Heart left ventricle (tissue), 16 donors: ENCODE measurements around the gene CD40. TPM values are rescaled to one million over a fixed set of nuclear protein-coding genes. Genes with fewer than 3 reads are reported as not detected.

ENCODE experiments used
- ATAC-seq, 4 donors: fragments of 200-7000 bp; cut with Tn5 transposase; one replicate each; pipeline ENCODE4 v1.9.1; 2020 to 2022; ENCODE audit warnings: moderate library complexity in 4 of 4, mild to moderate bottlenecking in 3 of 4, moderate number of reproducible peaks in 1 of 4
- DNase-seq, 5 donors: peaks; one replicate each; pipeline ENCODE4 v3.0.0-alpha.2; 2020
- H3K27ac ChIP-seq, 12 donors: fragments of 200-600 bp; sonication (generic) in 4 of 12; one replicate each; pipeline versions ENCODE4 v1.5.0 to v1.8.0; 2016 to 2022; ENCODE audit warnings: mild to moderate bottlenecking in 2 of 12
- H3K27me3 ChIP-seq, 9 donors: fragments of 200-600 bp; sonication (generic) in 2 of 9; one replicate each; pipeline versions ENCODE4 v1.5.1 to v1.8.0; 2016 to 2022; ENCODE audit warnings: mild to moderate bottlenecking in 3 of 9
- H3K36me3 ChIP-seq, 9 donors: fragments of 200-600 bp; sonication (generic) in 2 of 9; one replicate each; pipeline versions ENCODE4 v1.5.0 to v1.8.0; 2018 to 2022; ENCODE audit warnings: mild to moderate bottlenecking in 2 of 9
- H3K4me1 ChIP-seq, 12 donors: fragments of 200-600 bp; sonication (generic) in 4 of 12; one replicate each; pipeline versions ENCODE4 v1.5.0 to v1.8.0; 2016 to 2022; ENCODE audit warnings: mild to moderate bottlenecking in 3 of 12
- H3K4me3 ChIP-seq, 12 donors: fragments of 200-600 bp; sonication (generic) in 4 of 12; one replicate each; pipeline versions ENCODE4 v1.5.0 to v1.8.0; 2017 to 2022; ENCODE audit warnings: mild to moderate bottlenecking in 9 of 12, moderate library complexity in 4 of 12
- H3K9me3 ChIP-seq, 12 donors: fragments of 200-600 bp; sonication (generic) in 4 of 12; one replicate each; pipeline versions ENCODE4 v1.5.0 to v1.8.0; 2016 to 2022; ENCODE audit warnings: mild to moderate bottlenecking in 1 of 12
- CTCF ChIP-seq, 12 donors: fragments of 200-600 bp; sonication (generic) in 4 of 12; IDR thresholded peaks; one replicate each; pipeline versions ENCODE4 v1.5.0 to v1.8.0; 2018 to 2022; ENCODE audit warnings: antibody characterized with exemption in 12 of 12, mild to moderate bottlenecking in 5 of 12
- POLR2A ChIP-seq, 2 donors: fragments of 450-650 bp; IDR thresholded peaks; one replicate each; pipeline ENCODE4 v1.6.1; 2017; ENCODE audit warnings: antibody characterized with exemption in 2 of 2, mild to moderate bottlenecking in 2 of 2, moderate library complexity in 2 of 2
- WGBS, 4 donors: extraction: QIAGEN DNeasy Blood & Tissue Kit in 2 of 4; methylation state at CpG; one replicate each; pipeline versions ENCODE4 v1.1.5 to v1.1.7; 2013 to 2018; 5-methylcytosine and 5-hydroxymethylcytosine counted together
- intact Hi-C, 10 donors: fragments of 100-400 bp; cut with DNase I; formaldehyde crosslinking; loops; one replicate each; pipeline versions ENCODE4 v1.11.1 to v1.14.2; 2022
- polyA plus RNA-seq, 2 donors: library from polyadenylated mRNA; stranded (reverse); fragments of 200-250 nt; gene quantifications; one replicate each; pipeline ENCODE4 v1.2.3, GENCODE V29; 2013
- total RNA-seq, 9 donors: library from RNA; depleted of rRNA in 2 of 9; stranded (reverse); fragments of >200 nt in 2 of 9; fragmentation: NEBNext Ultra II Directional in 3 of 9; extraction: Animal tissue kit (Norgen Biotek cat#: 25700) in 3 of 9; gene quantifications; one replicate each; pipeline versions ENCODE4 v1.1.0 to v1.2.4, GENCODE V29; 2016 to 2023
- donor health status: ischemic (EF 13 %, LVEDD 7.1; RV severe dilation, severe dysfunction).
- donor health status: healthy with polysubstance abuse.
- donor health status: DM: no; HTN: yes; CAD: no.
- donor health status: DM: no; HTN: no; CAD: no.
- donor health status: ischemic (EF 25% LVEDD 6.9; RV normal size, moderate dysfunction).
- donor health status: ischemic (EF 25% LVEDD 5.7; RV mildly dilated, moderate dysfunction).
- donor health status: healthy.
- donor health status: DM: yes; HTN: yes; CAD: no.
- donor health status: ischemic (EF 35%, LVEDD 5.7; RV mildly dilated, moderate dysfunction).
- donor health status: nonischemic (EF 11% LVEDD 7.7; RV severe dilation, severe dysfunction).
- donor health status: DM: yes; HTN: yes; CAD: no.
- donor health status: PGD.
- donor health status: ischemic (EF 29% LVEDD 5.4; RV normal size, mild dysfunction).
- donor health status: nonischemic (EF 23%, LVEDD 6.1; RV moderate dilation, normal function).

CD40 gene
- total and polyA plus RNA-seq, 11 donors, result 3.5 to 38.3 (median 5.5) TPM

DNA sequence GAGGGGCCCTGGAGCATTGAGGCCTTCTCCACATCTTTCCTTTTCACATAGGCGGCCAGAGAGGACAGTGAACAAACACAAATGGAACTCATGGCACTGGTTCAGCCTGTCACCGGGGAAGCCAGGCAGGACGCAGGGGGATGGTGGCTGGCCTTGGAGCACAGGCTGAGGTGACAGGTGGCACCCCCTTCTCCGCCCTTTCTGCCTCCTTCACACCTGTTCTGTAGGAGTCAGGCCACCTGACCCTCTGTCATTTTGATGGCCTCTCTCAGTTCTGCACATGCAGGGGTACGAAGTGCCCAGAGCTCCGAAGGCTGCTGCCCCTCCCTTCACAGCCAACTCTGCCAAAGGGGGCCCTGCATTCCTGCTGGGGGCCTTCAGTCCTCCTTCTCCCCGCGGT lies 60.8 kb downstream of the CD40 start:
- no peak for TF ChIP-seq POLR2A (IDR thresholded peaks at IDR 0.05)
- TF ChIP-seq CTCF (IDR thresholded peaks at IDR 0.05), result no peak
- intact Hi-C loops, result loop anchor here in 5 of 10 donors (5.0 to 10.0 kb wide), 4 partner anchors 42 to 164 kb away; partner anchors contain the start of gene SLC12A5 (in 3 of the 5)
- Histone ChIP-seq H3K36me3 (no peaks in the 10 kb centered on the region), H3K4me3 (no peak overlapping the region), H3K27ac (no peak overlapping the region), H3K9me3 (no peaks in the 10 kb centered on the region), H3K4me1 (peaks cover 0 to 9% (median 0%) of the 10 kb centered on the region in 12 donors), H3K27me3 (peaks cover 11 to 42% (median 19%) of the 10 kb centered on the region in 9 donors)
- WGBS, 4 donors, result 67 to 73% (median 68%) methylated on average over 7 to 8 of the region's 8 CpGs
- ATAC-seq, result no peak
- no peak for DNase-seq

Other genes with a start within 250 kb of the CD40 start
- gene ZSWIM1, start 237.1 kb upstream of the CD40 start, total RNA-seq, result 10 to 100 TPM in 6 of 9 donors, 1 to 10 TPM in 3; 8.2 to 16.3 (median 10.6) TPM
- 1 to 10 TPM; 3.9 to 7.2 TPM for gene ZSWIM1, start 237.1 kb upstream of the CD40 start, polyA plus RNA-seq
- 1 to 10 TPM in 7 of 9 donors, not detected in 2; 1.1 to 4.0 (median 1.8) TPM for gene SPATA25, start 230.7 kb upstream of the CD40 start, total RNA-seq
- gene SPATA25, start 230.7 kb upstream of the CD40 start, polyA plus RNA-seq, result 1 to 10 TPM in 1 of 2 donors, under 1 TPM in 1; 0.58 to 2.7 TPM
- gene NEURL2, start 227.1 kb upstream of the CD40 start, total RNA-seq, result 10 to 100 TPM in 5 of 9 donors, 1 to 10 TPM in 4; 3.5 to 14.8 (median 10.8) TPM
- 1 to 10 TPM; 3.0 to 8.4 TPM for gene NEURL2, start 227.1 kb upstream of the CD40 start, polyA plus RNA-seq
- gene CTSA, start 227.0 kb upstream of the CD40 start, total RNA-seq, result 100 to 1,000 TPM in 7 of 9 donors, 10 to 100 TPM in 2; 62.5 to 214 (median 129) TPM
- 10 to 100 TPM; 77.7 to 92.5 TPM for gene CTSA, start 227.0 kb upstream of the CD40 start, polyA plus RNA-seq
- 100 to 1,000 TPM in 3 of 9 donors, 10 to 100 TPM in 6; 19.8 to 367 (median 81.1) TPM for gene PLTP, start 206.2 kb upstream of the CD40 start, total RNA-seq
- gene PLTP, start 206.2 kb upstream of the CD40 start, polyA plus RNA-seq, result 10 to 100 TPM; 21.5 to 33.2 TPM
- 10 to 100 TPM; 22.2 to 40.2 (median 28.2) TPM for gene PCIF1, start 183.6 kb upstream of the CD40 start, total RNA-seq
- gene PCIF1, start 183.6 kb upstream of the CD40 start, polyA plus RNA-seq, result 10 to 100 TPM; 17.5 to 31.1 TPM
- gene ZNF335, start 146.1 kb upstream of the CD40 start, total RNA-seq, result 10 to 100 TPM in 3 of 9 donors, 1 to 10 TPM in 6; 5.6 to 14.9 (median 8.5) TPM
- gene ZNF335, start 146.1 kb upstream of the CD40 start, polyA plus RNA-seq, result 1 to 10 TPM; 7.0 TPM
- 10 to 100 TPM in 1 of 9 donors, 1 to 10 TPM in 5, under 1 TPM in 3; 0.35 to 15.8 (median 1.1) TPM for gene MMP9, start 109.4 kb upstream of the CD40 start, total RNA-seq
- gene MMP9, start 109.4 kb upstream of the CD40 start, polyA plus RNA-seq, result under 1 TPM; 0.19 to 0.49 TPM
- 1 to 10 TPM in 2 of 9 donors, under 1 TPM in 1, not detected in 6; 0.73 to 1.7 (median 1.2) TPM for gene SLC12A5, start 89.1 kb upstream of the CD40 start, total RNA-seq
- not detected for gene SLC12A5, start 89.1 kb upstream of the CD40 start, polyA plus RNA-seq
- gene NCOA5, start 28.4 kb upstream of the CD40 start, total RNA-seq, result 10 to 100 TPM in 7 of 9 donors, 1 to 10 TPM in 2; 9.5 to 17.4 (median 12.5) TPM
- gene NCOA5, start 28.4 kb upstream of the CD40 start, polyA plus RNA-seq, result 10 to 100 TPM in 1 of 2 donors, 1 to 10 TPM in 1; 5.7 to 11.9 TPM
- under 1 TPM; 0.13 to 0.90 (median 0.50) TPM for gene CDH22, start 190.2 kb downstream of the CD40 start, total RNA-seq
- under 1 TPM; 0.03 to 0.42 TPM for gene CDH22, start 190.2 kb downstream of the CD40 start, polyA plus RNA-seq